Natural killer cell treated with Interleukin-12 subunit alpha and Interleukin-12 subunit beta and Interleukin-15 and Interleukin-18, amount 100 ng/mL, for 72 hours (primary cell): Measurements from ENCODE around the gene SYT1. TPM values are rescaled to one million over a fixed set of nuclear protein-coding genes. Genes with fewer than 3 reads are reported as not detected.

Source experiments
- ATAC-seq, 2 donors: fragments of 150-1000 bp; cut with Tn5 transposase in 1 of 2; sonication (Bioruptor Pico), chemical (Tn5 transposase) in 1 of 2; 2 replicates each; pipeline ENCODE4 v1.10.0; 2021
- DNase-seq: peaks from one replicate; pipeline ENCODE4 v3.0.0; 2022; ENCODE audit warnings: low spot score
- H3K27ac Mint-ChIP-seq, 2 donors: 1 replicate in 1 of 2; 2 replicates in 1 of 2; pipeline ENCODE4 v1.8.0; 2022; ENCODE audit warnings: mixed read lengths in 2 of 2, mild to moderate bottlenecking in 1 of 2, moderate library complexity in 1 of 2
- H3K27me3 Mint-ChIP-seq, 2 donors: 1 replicate in 1 of 2; 2 replicates in 1 of 2; pipeline ENCODE4 v1.8.0; 2022; ENCODE audit warnings: mixed read lengths in 2 of 2
- H3K36me3 Mint-ChIP-seq: one replicate; pipeline ENCODE4 v1.8.0; 2022; ENCODE audit warnings: mixed read lengths
- H3K4me1 Mint-ChIP-seq, 2 donors: 1 replicate in 1 of 2; 2 replicates in 1 of 2; pipeline ENCODE4 v1.8.0; 2022; ENCODE audit warnings: low read depth in 2 of 2, mixed read lengths in 2 of 2, mild to moderate bottlenecking in 1 of 2
- H3K4me3 Mint-ChIP-seq: one replicate; pipeline ENCODE4 v1.8.0; 2022; ENCODE audit warnings: mixed read lengths
- H3K9me3 Mint-ChIP-seq: 2 replicates; pipeline ENCODE4 v1.8.0; 2022; ENCODE audit warnings: mixed read lengths
- total RNA-seq, 2 donors: library from RNA; stranded (reverse); gene quantifications; one replicate each; pipeline ENCODE4 v1.2.3, GENCODE V29; 2022

Gene SYT1
- total RNA-seq, 2 donors from 2014 or later, result not detected

GRCh38 chr12:79223210-79223609 is 358.6 kb downstream of the SYT1 start:
- H3K4me3 Mint-ChIP-seq, result no peak overlapping the region
- H3K27ac Mint-ChIP-seq, result no peak overlapping the region
- peaks cover 27% of the 10 kb centered on the region for H3K9me3 Mint-ChIP-seq
- H3K36me3 Mint-ChIP-seq, result peaks cover 8% of the 10 kb centered on the region
- ATAC-seq (no peak), DNase-seq (no peak)
- no peaks in the 10 kb centered on the region for H3K4me1 Mint-ChIP-seq
- H3K27me3 Mint-ChIP-seq, result no peaks in the 10 kb centered on the region

- Mint-ChIP-seq H3K4me3 (no peak overlapping the region), H3K9me3 (peaks cover 29% of the 10 kb centered on the region)
Measured at GRCh38 chr12:79223761-79224160, 359.2 kb downstream of the SYT1 start.

DNA sequence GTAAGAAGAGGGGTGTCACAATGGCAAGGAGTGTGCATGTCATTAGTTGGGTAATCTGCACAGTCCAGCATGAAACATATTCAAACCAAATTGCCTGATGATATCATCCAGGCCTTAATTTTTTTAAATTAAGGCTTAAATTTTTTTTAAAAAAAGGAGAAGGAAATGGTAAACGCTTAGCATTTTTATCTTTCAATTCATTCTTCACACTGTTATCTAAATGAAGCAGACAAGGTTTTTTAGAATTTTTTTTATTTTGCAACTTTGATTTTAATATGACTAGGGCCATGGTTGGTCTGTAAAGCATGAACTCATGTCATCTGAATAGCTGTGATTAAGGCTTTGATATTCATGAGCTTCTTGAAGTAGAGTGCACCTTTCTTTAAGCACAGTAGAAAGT is 362.5 kb downstream of the SYT1 start:
- ATAC-seq, result no peak
- H3K9me3 Mint-ChIP-seq, result peaks cover 20% of the 10 kb centered on the region
- no peak overlapping the region for H3K4me3 Mint-ChIP-seq
- no peak for DNase-seq
- H3K27me3 Mint-ChIP-seq, result no peaks in the 10 kb centered on the region
- H3K36me3 Mint-ChIP-seq, result peaks cover 15% of the 10 kb centered on the region
- no peak overlapping the region for H3K27ac Mint-ChIP-seq
- H3K4me1 Mint-ChIP-seq, result no peaks in the 10 kb centered on the region

More at GRCh38 chr12:79223761-79224160, 359.2 kb downstream of the SYT1 start:
- H3K4me1 Mint-ChIP-seq, result no peaks in the 10 kb centered on the region
- no peak overlapping the region for H3K27ac Mint-ChIP-seq
- no peak for DNase-seq
- no peaks in the 10 kb centered on the region for H3K27me3 Mint-ChIP-seq
- H3K36me3 Mint-ChIP-seq, result peaks cover 13% of the 10 kb centered on the region
- no peak for ATAC-seq

- peaks cover 12% of the 10 kb centered on the region for H3K36me3 Mint-ChIP-seq
- no peak for DNase-seq
- no peak overlapping the region for H3K4me3 Mint-ChIP-seq
- H3K27me3 Mint-ChIP-seq, result no peaks in the 10 kb centered on the region
- H3K9me3 Mint-ChIP-seq, result peaks cover 19% of the 10 kb centered on the region
- no peak overlapping the region for H3K27ac Mint-ChIP-seq
- no peak for ATAC-seq
- no peaks in the 10 kb centered on the region for H3K4me1 Mint-ChIP-seq
Measured at GRCh38 chr12:79227646-79228045, 363.1 kb downstream of the SYT1 start.

DNA sequence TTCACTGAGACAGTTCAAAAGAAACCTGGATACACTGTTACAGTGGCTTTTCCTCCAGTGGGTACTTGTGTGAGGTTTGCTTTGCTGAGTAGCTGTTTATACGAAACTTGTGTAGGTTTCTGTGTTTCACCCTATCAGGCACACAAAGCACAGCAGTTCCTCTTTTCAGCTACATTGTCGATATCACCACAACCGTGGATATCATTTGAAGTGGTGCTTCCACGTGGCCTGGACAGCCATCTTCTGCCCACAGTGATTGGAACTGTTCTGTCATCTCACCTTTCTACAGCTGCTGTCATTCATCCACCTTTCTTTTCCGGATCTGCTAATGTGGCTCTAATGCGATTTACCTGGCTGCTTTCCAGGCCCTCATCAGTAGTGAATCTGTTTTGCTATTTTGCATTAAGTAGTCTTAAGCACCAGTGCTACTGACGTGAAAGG is 368.8 kb downstream of the SYT1 start:
- ATAC-seq (no peak), DNase-seq (no peak)
- peaks cover 19% of the 10 kb centered on the region for H3K9me3 Mint-ChIP-seq
- H3K4me1 Mint-ChIP-seq, result no peaks in the 10 kb centered on the region
- H3K4me3 Mint-ChIP-seq, result no peak overlapping the region
- no peaks in the 10 kb centered on the region for H3K27me3 Mint-ChIP-seq
- H3K36me3 Mint-ChIP-seq, result peaks cover 6% of the 10 kb centered on the region
- no peak overlapping the region for H3K27ac Mint-ChIP-seq

GRCh38 chr12:79236920-79237319 is 372.3 kb downstream of the SYT1 start:
- ATAC-seq (no peak), DNase-seq (no peak)
- no peak overlapping the region for H3K27ac Mint-ChIP-seq
- H3K36me3 Mint-ChIP-seq, result no peaks in the 10 kb centered on the region
- H3K4me1 Mint-ChIP-seq, result no peaks in the 10 kb centered on the region
- H3K4me3 Mint-ChIP-seq, result no peak overlapping the region
- peaks cover 11% of the 10 kb centered on the region for H3K9me3 Mint-ChIP-seq
- no peaks in the 10 kb centered on the region for H3K27me3 Mint-ChIP-seq

DNA sequence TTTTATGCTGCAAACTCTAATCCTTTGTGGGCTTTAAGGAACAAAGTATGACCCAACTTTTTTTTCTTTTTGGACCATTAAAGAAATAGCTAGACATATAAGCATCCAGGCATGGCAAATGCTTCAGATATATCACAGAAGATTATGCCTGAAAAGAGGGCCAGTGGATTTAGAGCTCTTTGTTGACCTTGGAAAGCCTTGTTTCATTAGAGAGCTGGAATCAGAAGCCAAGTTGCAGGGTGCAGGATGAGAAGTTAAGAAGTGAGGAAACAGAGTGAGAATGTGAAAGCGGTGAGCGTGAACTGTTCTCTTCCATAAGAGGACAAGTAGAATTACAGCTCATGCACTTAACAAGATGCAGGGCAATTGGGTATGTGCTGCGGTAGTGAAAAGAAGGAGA is 373.7 kb downstream of the SYT1 start:
- DNase-seq, result no peak
- no peak overlapping the region for H3K27ac Mint-ChIP-seq
- no peaks in the 10 kb centered on the region for H3K36me3 Mint-ChIP-seq
- H3K9me3 Mint-ChIP-seq, result peaks cover 11% of the 10 kb centered on the region
- H3K27me3 Mint-ChIP-seq, result no peaks in the 10 kb centered on the region
- no peaks in the 10 kb centered on the region for H3K4me1 Mint-ChIP-seq
- ATAC-seq, result no peak
- H3K4me3 Mint-ChIP-seq, result no peak overlapping the region

DNA sequence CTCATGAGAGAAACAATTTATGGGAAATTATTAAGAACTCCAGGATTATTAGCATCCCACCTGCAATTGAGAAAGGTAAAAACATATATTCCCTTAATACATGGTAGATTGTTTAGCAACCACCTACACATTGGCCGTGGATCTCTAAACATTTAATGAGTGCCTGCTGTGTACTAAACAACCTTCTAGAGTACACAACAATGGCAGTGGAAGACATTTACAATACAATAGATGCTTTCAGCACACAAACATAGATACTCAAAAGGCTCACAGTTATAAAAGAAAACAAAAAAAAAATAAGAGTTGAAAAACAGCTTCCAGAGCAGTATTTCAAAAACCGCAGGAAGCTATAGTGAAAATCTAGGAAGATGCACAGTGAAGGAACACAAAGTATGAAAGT is 382.9 kb downstream of the SYT1 start:
- Mint-ChIP-seq H3K27ac (no peak overlapping the region), H3K27me3 (no peaks in the 10 kb centered on the region), H3K4me3 (no peak overlapping the region), H3K4me1 (no peaks in the 10 kb centered on the region), H3K9me3 (peaks cover 20% of the 10 kb centered on the region), H3K36me3 (no peaks in the 10 kb centered on the region)
- DNase-seq (no peak), ATAC-seq (no peak)

GRCh38 chr12:79250186-79250585 is 385.6 kb downstream of the SYT1 start:
- no peak overlapping the region for H3K4me3 Mint-ChIP-seq
- no peaks in the 10 kb centered on the region for H3K4me1 Mint-ChIP-seq
- ATAC-seq (no peak), DNase-seq (no peak)
- peaks cover 25% of the 10 kb centered on the region for H3K9me3 Mint-ChIP-seq
- H3K27ac Mint-ChIP-seq, result no peak overlapping the region
- no peaks in the 10 kb centered on the region for H3K27me3 Mint-ChIP-seq
- no peaks in the 10 kb centered on the region for H3K36me3 Mint-ChIP-seq

DNA sequence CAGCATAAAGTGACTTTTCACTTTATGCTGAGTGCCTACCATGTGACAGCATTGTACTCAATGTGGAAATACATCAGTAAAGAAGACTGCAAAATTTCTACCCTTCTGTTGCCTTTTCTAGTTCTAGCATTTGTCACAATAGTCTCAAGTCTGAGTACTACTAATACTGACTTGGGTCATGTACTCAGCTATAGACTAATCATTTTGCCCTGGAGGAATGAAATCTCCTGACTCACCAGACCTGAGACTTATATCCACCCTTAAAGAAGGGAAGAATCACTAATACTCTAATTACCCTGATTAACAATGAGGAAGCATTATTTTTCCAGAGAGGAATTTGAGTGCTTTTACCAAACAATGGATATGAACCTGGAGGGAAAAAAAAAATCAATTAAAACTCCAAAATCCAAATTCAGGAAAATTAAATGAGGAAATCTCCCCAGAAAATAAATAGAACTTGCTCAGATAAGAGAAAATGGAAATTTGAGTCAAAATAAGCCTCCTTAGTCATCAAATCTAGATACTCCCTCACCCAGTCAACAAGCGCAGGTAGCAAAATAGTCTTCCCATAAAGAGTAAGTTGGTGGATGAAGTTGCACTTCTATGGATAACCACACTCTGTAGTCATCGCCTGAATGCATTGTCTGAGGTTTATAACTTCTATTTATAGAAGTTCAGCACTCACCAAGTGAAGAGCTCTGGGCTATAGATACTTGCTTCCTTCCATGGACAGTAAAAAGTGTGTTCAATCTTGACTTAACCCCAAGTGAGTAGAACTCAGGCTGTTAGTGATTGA is 386.6 kb downstream of the SYT1 start:
- Mint-ChIP-seq H3K27ac (no peak overlapping the region), H3K4me3 (no peak overlapping the region), H3K4me1 (no peaks in the 10 kb centered on the region), H3K27me3 (no peaks in the 10 kb centered on the region), H3K9me3 (peaks cover 24% of the 10 kb centered on the region), H3K36me3 (no peaks in the 10 kb centered on the region)
- DNase-seq, result no peak
- no peak for ATAC-seq

DNA sequence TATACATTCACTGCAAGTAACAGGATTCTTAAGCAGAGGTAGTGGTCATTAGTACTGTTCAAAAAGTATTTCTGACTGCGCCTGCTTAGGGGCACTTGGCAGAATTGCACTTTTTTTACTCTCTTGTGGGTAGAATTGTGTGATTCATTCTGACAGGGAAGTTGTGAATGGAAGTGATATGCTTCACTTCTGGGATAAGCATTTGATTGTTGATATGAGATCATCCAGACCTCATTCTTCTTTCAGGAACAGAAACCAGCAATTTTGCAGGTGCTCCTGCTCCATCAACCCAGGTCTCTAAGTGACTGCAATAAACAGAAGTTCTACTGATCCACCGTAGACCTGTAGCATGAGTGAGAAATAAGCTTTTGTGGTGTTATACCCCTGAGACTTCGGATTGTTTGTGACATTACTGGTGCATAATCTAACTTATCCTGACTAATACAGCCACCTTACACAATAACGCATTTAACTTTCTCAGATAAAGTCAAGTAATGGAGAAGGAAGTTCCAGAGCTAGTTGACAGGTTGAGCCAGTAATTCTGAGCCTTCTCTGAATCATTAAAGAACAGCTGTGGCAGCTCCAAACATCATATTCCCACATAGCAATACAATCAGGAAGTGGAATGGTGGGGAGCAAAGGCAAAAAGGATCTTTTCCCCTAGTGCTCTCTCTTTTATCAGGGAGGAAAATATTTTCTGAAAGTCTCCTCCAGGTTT is 387.9 kb downstream of the SYT1 start:
- no peak overlapping the region for H3K4me3 Mint-ChIP-seq
- H3K36me3 Mint-ChIP-seq, result no peaks in the 10 kb centered on the region
- no peak overlapping the region for H3K27ac Mint-ChIP-seq
- ATAC-seq (no peak), DNase-seq (no peak)
- peaks cover 15% of the 10 kb centered on the region for H3K9me3 Mint-ChIP-seq
- H3K27me3 Mint-ChIP-seq, result no peaks in the 10 kb centered on the region
- no peaks in the 10 kb centered on the region for H3K4me1 Mint-ChIP-seq

DNA sequence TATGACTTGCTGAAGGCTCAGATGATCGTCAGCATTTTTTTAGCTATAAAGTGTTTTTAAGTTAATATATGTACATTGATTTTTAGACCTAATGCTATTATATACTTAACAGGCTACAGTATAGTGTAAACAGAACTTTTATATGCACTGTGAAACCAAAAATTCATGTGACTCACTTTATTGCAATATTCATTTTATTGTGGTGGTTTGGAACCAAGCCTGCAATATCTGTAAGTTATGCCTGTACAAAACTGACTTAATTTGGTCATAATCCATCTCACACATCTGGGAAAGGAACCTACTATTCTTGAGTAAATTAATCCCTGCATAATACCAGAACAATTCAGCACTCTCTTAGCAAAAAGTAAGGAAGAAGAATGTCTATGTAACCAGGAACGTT is 390.7 kb downstream of the SYT1 start:
- Mint-ChIP-seq H3K36me3 (no peaks in the 10 kb centered on the region), H3K9me3 (peaks cover 12% of the 10 kb centered on the region), H3K4me1 (no peaks in the 10 kb centered on the region), H3K4me3 (no peak overlapping the region), H3K27ac (no peak overlapping the region), H3K27me3 (no peaks in the 10 kb centered on the region)
- ATAC-seq, result no peak
- no peak for DNase-seq

DNA sequence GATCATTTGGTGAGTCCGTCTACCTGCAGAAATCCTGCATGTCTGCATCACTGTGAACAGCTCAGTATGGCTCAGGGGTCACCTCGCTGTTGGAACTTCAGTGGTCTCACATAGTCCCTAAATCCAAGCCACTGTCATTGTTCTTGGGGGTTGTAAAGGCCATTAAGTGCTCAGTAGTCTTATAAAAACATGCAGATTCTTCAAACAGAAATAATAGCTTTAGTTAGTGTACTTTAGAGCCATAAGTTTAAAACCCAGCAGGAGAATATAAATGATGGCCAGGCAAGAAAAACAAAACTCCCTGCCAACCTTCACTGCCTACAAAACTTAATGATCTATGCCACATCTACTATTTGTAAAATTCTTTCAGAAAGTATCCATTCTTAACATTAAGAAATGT is 396.3 kb downstream of the SYT1 start:
- Mint-ChIP-seq H3K27ac (no peak overlapping the region), H3K9me3 (peaks cover 3% of the 10 kb centered on the region), H3K4me3 (no peak overlapping the region), H3K36me3 (no peaks in the 10 kb centered on the region), H3K4me1 (no peaks in the 10 kb centered on the region), H3K27me3 (no peaks in the 10 kb centered on the region)
- no peak for DNase-seq
- ATAC-seq, result no peak

DNA sequence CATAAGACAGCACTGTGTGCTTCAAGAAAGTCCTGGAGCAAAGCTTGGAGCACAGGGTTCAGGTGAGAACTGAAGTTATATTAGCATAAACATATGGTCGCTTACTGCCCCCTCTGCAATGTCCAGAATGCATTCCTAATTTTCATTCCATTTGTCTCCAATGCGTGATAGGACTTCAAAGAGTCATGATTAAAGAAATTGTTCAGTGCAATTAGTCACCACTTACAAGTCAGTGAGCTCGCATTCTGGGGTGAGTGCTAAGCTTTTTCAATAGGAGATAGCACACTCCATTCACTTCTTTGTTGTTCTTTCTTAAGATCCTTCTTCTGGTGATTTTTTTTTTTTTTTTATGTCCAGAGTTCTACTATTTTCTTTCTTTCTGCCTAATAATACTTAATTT is 398.4 kb downstream of the SYT1 start:
- DNase-seq, result no peak
- peaks cover 6% of the 10 kb centered on the region for H3K9me3 Mint-ChIP-seq
- no peak overlapping the region for H3K27ac Mint-ChIP-seq
- no peak for ATAC-seq
- no peaks in the 10 kb centered on the region for H3K4me1 Mint-ChIP-seq
- H3K36me3 Mint-ChIP-seq, result no peaks in the 10 kb centered on the region
- no peaks in the 10 kb centered on the region for H3K27me3 Mint-ChIP-seq
- H3K4me3 Mint-ChIP-seq, result no peak overlapping the region
